AG10803 (cell line): Measurements from ENCODE around the gene SUPT3H.
"Not testable (repeated sequence)": the region's sequence is repeated elsewhere in the genome, so short reads cannot be mapped to it uniquely, and the experiment has no call there.

ENCODE experiments used
- DNase-seq: peaks from one replicate; pipeline ENCODE4 v3.0.0; 2010; ENCODE audit warnings: low read depth
- H3K4me3 ChIP-seq: 2 replicates; pipeline ENCODE4 v1.5.1; 2011; ENCODE audit warnings: mild to moderate bottlenecking, low read length, control low read depth
- TF ChIP-seq, protein P1 (sequence below): conservative IDR thresholded peaks from 2 replicates; pipeline ENCODE4 v1.5.1; 2011; ENCODE audit warnings: mild to moderate bottlenecking, low read length, control low read depth, inconsistent platforms

SUPT3H gene

DNA sequence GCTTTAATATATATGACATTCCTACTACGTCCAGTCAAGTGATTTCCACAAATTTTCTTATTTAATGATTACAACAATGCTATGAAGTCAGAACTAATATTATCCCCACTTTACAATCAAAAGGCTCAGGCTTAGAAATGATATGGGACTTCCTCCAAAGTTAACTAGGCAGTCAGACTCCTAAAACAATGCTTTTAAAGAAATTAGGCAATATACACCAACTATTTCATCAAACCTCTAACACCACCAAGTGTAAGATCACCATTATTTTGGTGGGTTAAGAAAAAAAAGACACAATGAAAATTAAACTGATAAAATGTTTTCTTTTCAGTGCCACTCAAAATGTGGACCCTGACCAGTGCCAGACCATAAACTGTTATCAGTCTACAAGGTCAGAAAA lies 305.7 kb downstream of the SUPT3H start:
- peak; percentile 45 for DNase-seq
- H3K4me3 ChIP-seq: no peak overlapping the region
- TF ChIP-seq, protein P1, sequence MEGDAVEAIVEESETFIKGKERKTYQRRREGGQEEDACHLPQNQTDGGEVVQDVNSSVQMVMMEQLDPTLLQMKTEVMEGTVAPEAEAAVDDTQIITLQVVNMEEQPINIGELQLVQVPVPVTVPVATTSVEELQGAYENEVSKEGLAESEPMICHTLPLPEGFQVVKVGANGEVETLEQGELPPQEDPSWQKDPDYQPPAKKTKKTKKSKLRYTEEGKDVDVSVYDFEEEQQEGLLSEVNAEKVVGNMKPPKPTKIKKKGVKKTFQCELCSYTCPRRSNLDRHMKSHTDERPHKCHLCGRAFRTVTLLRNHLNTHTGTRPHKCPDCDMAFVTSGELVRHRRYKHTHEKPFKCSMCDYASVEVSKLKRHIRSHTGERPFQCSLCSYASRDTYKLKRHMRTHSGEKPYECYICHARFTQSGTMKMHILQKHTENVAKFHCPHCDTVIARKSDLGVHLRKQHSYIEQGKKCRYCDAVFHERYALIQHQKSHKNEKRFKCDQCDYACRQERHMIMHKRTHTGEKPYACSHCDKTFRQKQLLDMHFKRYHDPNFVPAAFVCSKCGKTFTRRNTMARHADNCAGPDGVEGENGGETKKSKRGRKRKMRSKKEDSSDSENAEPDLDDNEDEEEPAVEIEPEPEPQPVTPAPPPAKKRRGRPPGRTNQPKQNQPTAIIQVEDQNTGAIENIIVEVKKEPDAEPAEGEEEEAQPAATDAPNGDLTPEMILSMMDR: no peak

DNA sequence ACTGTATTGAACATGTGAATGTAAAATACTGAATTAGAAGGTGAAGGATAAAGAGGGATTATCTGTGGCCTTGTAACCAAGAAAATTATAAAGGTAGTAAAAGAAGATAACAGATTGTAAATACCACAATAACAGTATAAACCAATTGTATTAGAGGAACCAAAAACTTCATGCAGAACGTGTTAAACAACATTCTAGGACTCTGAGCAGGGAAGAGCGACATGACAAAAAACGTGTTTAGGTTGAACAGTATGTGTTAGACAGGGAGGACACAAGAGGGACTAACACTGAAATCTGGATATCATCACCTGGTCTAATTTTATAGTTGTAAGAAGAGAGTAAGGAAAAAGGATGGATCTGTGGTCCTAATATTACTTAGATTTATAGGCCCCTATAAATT lies 308.6 kb downstream of the SUPT3H start:
- no peak overlapping the region for H3K4me3 ChIP-seq
- DNase-seq: no peak
- TF ChIP-seq, protein P1: no peak

DNA sequence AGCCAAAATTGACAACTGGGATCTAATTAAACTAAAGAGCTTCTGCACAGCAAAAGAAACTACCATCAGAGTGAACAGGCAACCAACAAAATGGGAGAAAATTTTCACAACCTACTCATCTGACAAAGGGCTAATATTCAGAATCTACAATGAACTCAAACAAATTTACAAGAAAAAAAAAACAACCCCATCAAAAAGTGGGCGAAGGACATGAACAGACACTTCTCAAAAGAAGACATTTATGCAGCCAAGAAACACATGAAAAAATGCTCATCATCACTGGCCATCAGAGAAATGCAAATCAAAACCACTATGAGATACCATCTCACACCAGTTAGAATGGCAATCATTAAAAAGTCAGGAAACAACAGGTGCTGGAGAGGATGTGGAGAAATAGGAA lies 310.3 kb downstream of the SUPT3H start:
- not testable (repeated sequence) for H3K4me3 ChIP-seq, DNase-seq

DNA sequence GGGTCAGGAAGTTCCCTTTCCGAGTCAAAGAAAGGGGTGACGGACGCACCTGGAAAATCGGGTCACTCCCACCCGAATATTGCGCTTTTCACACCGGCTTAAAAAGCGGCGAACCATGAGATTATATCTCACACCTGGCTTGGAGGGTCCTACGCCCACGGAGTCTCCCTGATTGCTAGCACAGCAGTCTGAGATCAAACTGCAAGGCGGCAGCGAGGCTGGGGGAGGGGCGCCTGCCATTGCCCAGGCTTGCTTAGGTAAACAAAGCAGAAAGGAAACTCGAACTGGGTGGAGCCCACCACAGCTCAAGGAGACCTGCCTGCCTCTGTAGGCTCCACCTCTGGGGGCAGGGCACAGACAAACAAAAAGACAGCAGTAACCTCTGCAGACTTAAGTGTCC lies 315.1 kb downstream of the SUPT3H start:
- not testable (repeated sequence) for H3K4me3 ChIP-seq, DNase-seq

DNA sequence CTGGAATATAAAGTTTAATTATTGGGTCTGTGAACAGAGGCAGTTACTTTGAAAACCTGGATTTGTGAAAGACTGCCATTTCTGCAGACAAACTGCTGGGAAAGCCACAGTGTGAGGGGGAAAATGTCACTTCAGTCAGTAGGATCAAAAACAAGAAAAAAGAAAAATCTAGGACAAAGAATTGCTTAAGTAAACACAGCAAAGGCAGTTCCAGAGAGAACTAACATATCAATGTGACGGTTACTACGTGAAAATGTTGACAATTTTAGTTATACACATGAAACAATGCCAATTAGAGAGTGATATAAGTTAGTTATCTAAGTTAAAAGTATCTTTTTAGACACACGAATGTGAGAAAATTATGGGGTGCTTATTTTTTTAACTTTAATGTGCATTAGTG lies 320.0 kb downstream of the SUPT3H start:
- H3K4me3 ChIP-seq: no peak overlapping the region
- DNase-seq: no peak
- TF ChIP-seq, protein P1: no peak

DNA sequence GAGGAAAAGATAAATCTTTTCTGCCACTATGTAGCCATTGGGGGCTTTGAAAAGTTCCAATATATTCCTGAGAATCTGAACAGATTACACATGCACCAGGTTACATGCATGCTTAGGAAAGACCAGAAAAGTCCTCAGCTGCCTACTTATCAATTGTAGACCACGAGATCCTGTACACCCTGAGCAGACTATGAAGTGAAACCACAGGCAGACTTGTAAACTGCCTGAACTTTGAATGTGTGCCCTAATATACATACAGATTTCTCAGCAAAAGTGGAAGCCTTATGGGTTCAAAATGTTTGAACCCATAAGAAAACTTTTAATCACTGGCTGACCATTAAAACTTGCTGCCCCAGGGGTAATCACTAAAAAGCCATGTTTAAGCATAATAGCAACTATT lies 323.1 kb downstream of the SUPT3H start:
- no peak for DNase-seq
- H3K4me3 ChIP-seq: no peak overlapping the region
- TF ChIP-seq, protein P1: no peak

DNA sequence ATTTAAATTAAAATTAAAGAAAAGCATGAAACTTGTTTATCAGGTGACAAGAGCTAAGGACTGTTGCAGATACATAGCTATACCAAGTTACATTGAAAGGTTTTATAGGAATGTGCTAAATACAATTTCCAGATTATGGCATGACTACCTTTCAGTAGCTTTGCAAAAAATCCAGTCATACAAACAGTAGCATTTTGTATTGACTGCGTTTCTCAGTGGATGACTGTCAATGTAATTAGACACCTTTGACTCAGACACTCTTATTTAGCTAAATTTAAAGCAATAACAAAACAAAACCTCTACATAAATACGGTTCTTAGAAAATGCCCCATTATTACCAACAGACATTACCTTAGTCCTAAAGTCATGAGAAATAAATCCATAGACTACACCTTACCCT lies 325.4 kb downstream of the SUPT3H start:
- no peak for DNase-seq
- H3K4me3 ChIP-seq: no peak overlapping the region
- TF ChIP-seq, protein P1: no peak

DNA sequence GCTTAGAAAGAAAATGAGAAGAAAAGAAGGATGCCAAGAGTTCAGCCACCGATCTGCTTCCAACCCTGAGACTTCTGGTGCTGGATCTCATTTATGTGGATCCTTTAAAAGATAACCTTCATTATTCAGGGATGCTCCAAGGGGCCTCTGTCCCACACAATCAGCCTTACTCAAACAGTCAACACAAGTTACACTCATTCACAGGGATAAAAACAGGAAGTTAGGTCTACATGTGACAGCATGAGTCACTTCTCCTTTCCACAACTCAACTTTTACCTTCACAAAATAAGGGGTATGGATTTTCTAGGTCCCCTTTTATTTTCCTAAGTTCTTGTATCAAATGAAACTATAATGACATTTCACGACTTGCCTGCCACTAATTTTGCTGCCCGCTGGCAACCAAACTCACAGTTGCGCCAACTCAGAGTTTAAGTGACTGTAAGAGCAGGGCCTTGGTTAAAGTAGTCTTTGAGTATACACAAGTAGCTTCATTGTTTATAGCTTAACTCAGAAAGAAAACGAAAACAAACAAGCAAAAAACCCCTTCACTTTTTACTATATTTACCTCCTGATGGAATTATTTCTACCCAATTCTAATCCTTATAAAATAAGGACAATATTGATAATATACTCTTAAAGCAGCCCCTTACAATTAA lies 328.4 kb downstream of the SUPT3H start:
- TF ChIP-seq, protein P1: no peak

More for the DNA sequence above, 328.4 kb downstream of the SUPT3H start:
- DNase-seq: no peak
- no peak overlapping the region for H3K4me3 ChIP-seq
